Activated CD4-positive, alpha-beta T cell treated with anti-CD3 and anti-CD28 coated beads, Interleukin-2, Interleukin-4, amounts not matched to agents 100 ng/mL and 50 ng/mL, durations not matched to agents 16 hours and 8 hours (primary cell): ENCODE data around the gene ADGRB2.

Experiments
- DNase-seq: peaks from one replicate; pipeline ENCODE4 v3.0.0-alpha.2; 2020; ENCODE audit warnings: low spot score

ADGRB2 gene

DNA sequence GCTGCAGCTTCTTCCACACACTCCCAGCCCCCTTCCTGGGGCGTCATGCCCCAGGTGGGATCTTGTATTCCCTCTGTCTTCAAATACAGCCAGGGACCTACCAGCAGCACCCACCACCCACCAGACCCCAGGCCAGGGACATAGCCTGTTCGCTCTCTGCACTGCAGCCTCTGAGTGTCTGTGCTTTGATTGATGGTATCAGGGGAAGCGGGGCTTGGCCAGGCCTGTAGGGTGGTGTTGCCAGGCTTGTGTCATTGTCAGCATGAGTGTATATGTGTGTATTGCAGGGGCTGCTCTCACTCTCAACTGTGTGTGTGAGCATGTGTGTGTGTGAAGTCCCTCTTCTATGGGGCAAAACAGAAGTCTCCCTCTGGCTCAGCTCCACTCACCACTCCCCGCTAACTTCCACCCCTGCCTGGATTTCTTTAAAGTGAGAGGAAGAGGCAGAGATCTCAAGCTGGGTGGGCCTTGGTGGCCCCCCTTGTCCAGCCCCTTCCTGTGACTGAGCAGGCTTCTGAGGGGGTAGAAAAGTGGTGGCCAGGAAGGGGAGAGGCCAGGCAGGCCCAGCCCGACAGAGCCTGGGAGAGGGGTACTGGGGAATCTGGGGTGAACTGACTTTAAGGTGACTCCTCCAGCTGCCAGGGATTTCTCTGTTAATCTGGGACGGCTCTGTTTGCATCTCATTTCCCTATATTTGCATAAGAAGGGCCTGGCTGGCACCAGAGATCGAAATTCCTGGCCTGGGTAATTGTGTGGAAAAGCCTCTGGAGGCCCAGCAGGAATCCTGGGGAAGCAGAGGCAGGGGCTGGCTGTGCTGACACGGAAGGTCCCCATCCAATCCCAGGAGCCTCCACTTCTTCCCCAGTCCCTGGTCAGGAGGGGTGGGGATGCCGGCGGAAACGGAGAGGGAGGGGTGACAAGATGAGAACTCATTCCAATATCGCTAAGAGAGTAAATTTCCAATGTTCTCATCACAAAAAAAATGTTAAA is 18.6 kb upstream of the ADGRB2 start:
- no peak for DNase-seq

DNA sequence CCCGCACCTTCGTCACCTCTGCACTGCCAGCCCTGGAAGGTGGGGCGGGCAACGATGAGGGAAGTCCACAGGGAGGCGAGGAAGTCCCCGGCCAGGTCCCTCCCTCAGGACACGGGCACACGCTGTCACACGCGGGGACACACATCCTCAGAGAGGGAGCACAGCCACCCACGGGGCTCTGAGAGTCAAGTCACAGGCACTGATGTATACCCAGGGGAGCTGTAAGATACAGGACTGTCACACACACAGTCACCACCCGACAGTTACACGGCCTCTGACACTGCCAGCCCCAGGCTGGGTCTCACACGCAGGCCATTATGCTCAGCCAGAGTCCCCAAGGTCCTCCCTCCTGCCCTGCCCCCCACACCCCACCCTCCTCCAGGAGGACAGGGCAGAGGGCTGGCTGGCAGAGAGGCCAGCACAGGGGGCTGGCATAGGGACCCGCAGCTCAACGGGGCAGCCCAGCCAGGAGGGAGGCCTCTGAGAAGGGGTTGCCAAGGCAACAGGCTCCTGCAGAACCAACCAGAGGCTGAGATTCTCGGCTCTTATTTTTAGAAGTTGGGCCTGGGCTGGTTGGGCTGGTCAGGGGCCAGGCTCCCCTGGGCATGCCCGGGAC is 17.7 kb upstream of the ADGRB2 start:
- no peak for DNase-seq

DNA sequence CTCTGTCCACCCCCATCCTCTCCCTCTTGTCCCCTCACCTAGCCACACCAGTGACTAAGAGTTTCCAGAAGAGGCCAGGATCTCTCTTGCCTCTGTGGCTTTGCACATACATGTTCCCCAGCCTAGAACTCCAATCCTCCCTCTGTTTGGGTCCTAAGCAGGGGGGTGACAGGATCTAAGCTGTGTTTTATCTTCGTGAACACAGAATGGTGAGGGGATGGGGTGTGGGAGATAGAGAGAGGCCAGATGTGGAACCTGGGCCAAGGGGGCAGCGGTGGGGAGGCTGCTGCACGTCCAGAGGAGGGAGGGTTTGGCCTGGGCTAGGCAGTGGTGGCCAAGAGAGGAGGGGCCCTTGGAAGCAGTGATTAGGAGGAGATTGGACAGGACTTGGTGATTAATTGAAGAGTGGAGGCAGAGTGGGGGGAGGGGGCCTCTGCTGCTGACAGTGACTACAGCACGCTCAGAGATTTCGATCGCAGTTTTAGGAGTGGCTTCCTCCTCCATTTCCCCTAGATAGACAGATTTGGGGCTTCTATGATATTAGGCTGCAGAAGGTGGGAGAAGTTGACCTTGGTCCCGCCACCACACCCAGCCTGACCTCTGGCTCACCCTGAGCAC is 17.1 kb upstream of the ADGRB2 start:
- no peak for DNase-seq

DNA sequence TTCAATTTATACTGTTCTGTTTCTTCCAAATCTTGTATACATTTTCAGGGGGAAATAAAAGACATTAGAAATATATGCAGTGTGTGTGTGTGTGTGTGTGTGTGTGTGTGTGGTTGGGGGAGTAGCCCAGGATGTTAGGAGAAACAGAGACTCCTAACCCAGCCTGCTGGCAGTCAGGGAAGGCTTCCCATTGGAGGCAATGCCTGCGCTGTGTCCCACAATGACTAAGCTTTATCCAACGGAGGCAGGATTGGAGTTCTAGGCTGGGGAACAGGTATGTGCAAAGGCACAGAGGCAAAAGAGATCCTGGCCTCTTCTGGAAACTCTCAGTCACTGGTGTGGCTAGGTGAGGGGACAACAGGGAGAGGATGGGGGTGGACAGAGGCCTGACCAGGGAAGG is 16.5 kb upstream of the ADGRB2 start:
- DNase-seq: no peak

DNA sequence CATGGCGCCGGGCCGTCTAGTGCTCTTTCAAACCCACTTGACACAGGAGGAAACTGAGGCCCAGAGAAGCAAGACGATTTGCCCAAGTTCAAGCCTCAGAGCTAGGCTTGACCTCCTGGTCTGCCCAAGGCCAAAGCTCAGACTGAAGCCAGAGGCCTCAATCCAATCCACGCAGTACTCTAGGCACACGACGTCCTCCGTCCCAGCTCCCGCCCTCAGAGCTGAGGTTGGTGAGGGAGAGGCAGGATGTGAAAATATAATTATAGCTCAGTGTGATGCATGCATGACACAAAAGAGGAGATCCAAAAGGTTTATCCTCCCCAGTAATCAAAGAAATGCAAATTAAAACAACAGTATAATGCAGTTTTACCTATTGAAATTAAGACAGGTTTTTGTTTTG is 15.5 kb upstream of the ADGRB2 start:
- no peak for DNase-seq

DNA sequence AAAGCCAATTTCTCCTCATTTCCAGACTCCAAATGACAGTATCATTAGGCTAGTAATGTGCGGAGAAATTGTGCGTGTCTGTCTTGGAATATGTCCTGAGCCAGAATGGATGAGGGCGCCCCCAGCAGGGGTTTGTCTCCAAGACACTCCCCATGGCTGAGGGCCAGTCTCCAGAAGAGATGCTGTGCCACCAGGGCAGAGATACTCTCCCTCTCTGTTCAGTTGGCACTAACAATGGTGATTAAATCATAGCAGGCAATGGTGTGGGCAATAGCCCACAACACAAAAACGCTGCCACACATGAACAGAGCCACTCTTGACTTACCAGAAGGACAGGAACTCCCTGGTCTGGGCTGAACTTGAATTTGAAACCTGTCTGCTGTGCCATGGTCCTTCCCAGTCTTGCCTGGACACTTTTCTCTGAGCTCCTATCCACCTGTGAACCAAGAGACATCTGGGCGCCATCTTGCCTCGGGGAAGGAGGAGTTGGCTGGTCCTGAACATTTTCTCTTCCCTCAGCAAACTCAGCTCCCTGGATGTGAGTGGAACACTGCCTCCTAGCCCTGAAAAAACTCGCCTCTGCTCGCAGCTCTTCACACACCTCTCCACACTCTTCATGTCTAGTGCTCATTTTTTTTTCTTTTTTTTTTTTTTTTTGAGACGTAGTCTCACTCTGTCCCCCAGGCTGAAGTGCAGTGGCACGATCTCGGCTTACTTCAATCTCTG is 14.8 kb upstream of the ADGRB2 start:
- DNase-seq: no peak

DNA sequence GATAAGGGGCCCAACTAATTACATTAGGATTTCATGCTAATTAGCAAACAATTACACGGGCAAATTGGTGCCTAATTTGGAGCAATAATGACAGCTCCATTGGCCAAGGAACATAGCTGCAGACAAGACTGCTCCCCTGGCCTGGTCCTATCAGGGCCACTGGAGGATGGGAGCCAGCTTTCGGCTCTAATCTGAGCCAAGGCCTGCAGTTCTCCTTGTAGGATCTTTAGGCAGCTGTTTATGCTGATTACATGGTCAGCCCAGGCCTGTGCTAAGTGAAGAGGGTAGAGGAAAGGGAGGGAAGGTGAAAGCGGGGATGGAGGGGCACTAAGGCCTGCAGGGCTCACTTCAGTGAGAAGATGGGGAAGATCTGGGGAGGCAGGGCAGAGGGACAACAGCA is 12.4 kb upstream of the ADGRB2 start:
- no peak for DNase-seq

DNA sequence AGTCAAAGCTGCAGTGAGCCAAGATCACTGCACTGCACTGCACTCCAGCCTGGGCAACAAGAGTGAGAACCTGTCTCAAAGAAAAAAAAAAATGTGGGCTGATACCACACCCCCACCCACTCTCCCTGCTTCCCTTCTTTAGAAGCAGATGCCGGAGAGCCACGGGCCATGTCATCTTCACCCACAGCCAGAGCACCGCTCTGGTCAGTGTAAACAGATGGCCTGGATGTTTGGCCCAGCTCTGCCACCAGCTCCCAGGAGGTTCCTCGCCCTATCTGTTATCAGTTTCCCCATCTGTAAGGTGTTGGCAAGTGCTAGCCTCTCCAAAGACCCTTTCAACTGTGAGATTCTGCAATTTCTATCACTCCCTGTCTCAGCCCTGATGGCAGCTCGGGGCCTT is 11.9 kb upstream of the ADGRB2 start:
- no peak for DNase-seq

DNA sequence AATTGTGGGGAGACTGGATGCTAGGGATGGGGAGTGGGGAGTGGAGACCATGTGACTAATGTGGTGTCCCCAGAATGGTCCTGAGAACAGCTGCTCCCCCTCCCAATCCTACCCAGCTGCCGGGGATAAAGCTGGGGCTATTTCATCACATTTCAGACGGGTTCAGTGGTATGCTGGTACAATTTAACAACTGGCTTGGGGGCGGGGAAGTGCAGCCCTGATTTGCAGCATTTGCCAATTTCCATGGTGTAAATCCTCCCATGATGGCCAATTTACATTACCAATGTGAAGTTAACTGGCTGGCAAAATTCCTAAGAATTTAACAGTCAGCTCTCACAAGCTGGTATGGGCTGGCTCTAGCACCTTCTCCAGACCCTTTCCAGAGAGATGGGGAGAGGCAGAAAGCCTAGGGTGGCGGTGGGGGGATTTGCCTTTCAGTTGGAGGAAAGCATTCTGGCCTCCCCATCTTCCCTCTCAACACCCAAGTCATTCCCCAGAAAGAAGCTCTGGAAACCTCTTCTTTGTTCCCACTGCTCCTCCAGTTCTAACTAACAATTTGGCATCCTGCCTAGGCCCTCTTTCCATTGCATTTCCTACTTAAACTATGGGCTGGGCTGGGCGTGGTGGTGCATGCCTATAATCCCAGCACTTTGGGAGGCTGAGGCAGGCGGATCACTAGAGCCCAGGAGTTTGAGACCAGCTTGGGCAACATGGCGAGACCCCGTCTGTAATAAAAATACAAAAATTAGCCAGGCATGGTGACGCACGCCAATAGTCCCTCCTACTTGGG is 11.3 kb upstream of the ADGRB2 start:
- no peak for DNase-seq

DNA sequence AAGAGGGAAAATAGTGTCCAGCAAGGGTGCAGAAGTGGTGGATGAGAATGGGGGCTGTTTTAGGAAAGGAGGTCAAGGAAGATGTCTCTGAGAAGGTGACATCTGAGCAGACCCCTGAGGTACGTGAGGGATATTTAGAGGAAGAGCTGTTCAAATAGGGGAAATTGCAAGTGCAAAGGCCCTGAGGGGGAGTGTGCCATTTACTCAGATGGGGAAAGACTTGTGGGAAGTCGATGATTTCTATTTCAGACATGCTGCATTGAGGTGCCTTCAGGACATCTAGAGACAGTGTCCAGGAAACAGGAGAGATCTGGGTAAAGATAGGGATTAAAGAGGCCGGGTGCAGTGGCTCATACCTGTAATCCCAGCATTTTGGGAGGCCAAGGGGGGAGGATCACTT is 10.4 kb upstream of the ADGRB2 start:
- DNase-seq: no peak

DNA sequence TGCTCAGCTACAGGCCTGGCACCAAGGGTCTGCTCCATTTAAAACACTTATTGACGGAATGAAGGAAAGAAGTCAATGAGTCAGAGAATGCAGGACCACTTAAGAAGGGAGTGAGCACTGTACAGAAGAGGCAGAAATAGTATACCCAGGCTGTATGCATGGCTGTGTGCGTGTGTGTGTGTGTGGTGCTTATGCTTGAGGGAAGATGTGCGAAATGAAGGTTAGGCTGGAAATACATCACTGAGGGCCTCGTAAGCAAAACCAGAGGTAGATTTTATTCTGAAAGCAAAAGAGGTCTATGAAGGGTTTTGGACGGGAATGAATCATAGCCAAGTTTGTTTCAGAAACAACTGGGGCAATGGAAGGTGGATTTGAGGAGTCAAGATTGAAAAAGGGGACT is 9.7 kb upstream of the ADGRB2 start:
- no peak for DNase-seq

DNA sequence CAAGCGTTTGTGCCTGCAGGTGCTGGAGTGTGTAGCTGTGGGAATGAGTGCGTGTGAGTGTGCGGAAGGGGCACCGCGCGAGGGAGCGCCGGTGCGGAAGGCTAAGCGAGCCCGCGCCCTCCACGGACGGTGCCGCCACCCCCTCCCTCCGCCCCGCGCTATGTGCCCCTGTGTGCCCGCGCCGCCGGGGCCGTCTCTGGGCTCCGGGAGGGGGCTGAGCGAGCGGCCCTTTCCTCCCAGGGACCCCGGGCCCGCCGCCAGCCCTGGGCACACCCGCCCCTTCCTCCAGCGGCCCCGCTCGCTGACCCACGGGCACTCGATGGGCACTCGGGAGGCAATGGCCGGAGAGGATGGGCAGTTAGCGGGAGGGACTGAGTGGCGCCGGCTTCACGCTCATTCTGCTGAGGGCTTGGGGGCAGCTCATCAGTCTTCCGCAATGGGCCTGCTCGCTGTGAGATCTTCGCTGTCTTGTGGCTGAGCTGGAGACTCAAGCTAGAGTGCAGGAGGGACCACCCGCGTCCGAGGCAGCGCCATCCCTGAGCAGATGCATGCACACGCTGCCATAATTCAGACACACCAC is 8.6 kb upstream of the ADGRB2 start:
- no peak for DNase-seq

DNA sequence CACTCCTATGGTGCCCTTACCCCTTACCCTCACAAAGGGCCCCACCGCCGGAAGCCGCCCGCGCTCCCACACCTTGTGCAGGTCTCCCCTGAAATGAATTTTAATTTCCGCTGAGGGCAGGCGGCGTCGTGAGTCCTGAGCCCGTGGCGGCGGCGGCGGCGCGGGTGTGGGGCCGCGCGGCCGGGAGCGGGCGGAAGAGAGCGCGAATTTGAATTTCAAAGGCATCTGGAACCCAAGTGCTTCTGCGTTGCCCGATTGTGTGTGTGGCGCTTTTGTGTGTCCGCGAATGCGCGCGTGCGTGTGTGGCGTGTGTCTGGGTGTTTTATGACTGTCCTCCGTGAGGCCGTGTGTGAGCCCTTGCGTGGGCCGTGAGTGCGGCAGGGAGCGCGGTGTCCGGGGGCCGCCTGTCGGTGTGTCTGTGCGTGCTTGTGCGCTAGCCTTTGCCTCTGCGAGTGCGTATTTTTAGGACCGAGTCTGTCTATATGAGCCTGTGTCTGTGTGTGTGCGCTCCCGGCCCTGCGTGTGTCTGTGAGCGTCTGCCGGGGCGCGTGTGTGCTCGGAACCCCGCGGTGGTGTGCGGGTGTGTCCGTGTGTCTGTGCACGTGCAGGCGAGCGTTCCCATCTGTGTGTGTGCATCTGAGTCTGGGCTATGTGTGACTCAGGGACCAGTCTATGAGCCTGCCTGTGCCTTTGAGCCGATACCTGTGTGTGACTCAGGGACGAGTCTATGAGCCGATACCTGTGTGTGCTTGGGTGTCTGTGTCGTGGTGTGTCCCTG is 7.9 kb upstream of the ADGRB2 start:
- DNase-seq: no peak

DNA sequence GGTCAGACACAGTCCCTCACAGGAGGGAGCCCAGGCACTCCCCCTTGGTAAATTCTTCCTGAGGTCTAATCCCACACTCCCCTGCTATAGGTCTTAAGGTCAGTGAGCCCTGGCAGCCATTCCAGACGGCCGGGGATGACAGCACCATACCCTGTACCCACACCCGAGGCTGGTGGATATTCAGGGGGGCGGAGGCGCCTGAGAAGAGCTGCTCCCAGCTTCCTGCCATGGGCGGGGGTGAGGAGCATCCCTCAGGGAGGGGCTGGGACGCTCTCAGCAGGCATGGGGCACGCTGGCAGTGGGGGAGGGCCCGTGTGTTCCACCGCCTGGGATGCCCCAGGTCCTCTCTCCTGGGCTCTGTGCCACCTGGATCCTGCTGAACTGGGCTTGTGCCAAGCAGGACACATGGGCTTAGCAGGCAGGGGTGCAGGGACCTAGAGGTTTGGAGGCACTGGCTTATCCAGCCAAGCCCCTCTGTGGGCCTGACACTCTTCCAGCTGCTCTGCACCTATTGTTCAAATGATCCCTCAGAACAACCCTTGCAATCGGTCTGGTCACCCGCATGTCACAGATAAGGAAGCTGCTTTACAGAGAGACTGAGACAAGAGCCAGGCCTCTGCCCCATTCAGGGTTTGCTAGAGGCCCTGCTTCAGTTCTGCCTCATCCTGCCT is 5.7 kb upstream of the ADGRB2 start:
- DNase-seq: no peak

DNA sequence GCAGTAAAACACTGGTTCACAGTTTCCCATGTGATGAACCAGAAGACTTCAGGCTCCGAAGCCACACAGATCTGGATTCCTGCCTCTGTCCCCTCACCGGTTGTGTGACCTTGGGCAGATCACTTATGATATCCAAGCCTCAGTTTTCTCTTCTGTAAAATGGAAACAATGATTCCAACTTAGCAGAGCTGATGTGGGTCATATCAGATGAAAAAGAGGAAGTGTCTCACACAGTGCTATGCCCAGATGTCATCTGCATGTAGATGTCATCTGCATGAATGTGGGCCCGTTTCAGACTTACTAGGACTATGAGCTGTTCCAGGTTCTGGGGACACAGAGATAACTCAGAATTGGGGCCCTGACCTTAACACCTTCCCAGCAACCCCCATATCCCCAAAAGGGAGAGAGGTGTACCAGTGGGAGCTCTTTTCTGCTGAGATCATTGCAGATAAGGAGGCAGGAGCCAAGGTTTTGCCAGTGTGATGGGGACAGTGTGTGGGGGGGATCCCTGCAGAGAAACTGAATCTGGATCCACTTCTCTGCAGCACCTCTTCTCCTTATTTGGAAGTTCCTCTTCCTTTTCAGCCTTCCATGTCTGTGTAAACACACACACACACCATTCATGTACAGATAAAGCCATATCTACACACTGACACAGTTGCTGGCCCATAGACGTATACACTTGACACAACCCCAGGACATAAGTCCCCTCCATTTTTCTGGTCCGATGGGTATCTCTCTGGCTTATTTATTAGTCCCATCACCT is 5.0 kb upstream of the ADGRB2 start:
- DNase-seq: peak; percentile 31

DNA sequence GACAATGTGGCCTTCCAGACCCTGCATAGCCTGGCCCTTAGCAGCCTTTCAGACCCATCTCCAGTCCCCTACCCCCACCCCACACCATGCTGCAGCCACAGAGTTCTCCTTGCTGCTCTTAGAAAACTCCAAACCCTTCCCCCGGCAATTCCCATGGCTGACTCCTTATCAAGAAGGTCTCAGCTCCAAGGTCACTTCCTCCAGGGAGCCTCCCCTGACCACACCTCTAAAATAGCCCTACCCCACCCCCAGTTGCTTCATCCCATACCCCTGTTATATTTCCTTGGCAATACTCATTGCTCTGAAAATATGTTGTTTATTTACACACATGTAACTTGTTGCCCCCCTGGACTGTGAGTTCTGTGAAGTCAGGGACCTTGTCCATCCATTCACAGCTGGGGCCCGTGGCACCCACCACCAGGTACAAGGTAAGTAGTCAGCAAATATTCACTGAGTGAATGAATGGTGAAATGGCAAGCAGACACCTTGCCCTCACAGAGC is 4.3 kb upstream of the ADGRB2 start:
- no peak for DNase-seq

DNA sequence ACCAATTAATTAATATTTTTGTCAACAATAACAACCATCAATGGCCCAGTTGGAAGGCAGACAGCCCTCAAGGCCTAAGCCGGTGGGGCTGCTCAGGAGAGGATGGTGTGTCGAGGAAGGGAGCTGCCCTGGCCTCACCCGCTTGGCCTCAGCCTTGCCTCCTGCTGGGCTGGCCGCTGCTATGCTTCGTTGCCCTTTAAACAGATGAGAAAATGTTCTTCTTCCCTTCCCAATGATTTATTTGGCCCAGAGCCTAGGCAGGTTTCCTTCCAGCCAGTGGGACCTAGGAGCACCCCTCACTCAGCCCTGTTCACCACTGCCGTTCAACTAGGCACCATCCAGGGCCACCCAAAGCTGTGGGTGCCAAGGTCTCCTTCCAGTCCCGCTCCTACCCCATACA is 3.1 kb upstream of the ADGRB2 start:
- no peak for DNase-seq

DNA sequence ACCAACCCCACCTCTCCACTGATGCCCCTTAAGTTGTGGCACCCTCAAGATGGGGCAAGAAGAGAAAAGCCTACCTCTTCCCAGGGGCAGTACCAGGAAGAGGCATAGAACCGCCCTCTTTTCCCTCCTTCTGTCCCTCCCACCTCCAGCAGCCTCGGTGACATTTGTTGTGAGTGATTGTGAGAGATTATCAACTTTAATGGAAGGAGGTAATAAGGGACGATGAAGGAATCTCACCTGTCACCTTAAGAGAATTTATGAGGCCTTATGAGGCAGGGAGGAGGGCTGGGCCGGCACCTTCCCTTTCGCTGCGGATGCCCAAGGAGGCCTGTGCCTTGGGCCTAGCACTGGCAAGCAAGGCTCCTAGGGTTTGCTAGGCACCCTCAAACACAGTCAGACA is 1.4 kb upstream of the ADGRB2 start:
- DNase-seq: no peak

DNA sequence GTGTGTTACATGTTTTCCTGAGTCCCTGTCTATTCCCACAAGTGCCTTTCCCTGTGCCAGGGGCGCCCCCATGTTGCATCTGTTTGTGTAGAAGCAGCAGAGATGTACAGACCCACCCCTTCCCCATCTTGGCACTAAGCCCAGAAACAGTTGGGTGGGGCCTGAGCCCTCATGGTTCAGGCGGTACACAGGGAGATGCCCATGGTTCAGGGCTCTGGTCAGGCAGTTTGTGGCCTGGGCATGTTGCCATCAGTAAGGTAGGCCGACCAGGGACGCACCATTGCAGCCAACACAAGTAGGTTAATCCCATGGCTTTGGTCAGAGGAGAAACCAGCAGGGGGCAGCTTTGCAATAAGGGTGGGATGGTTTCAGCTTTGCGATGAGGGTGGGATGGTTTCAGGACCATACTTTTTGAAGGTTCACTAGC is 914 bp upstream of the ADGRB2 start:
- no peak for DNase-seq
